ENCODE data around the gene BRINP3. TPM values are rescaled to one million over a fixed set of nuclear protein-coding genes. Genes with fewer than 3 reads are reported as not detected.
"Not testable (repeated sequence)": the region's sequence is repeated elsewhere in the genome, so short reads cannot be mapped to it uniquely, and the experiment has no call there.

BRINP3 gene
- total RNA-seq, 1 experiment from 2014 or later: not detected

GRCh38 chr1:190120564-190120963 lies 357.1 kb downstream of the BRINP3 start:
- not testable (repeated sequence) for DNase-seq (ENCODE audit: low spot score)

GRCh38 chr1:190119683-190120082 lies 358.0 kb downstream of the BRINP3 start:
- DNase-seq (ENCODE audit: low spot score): no peak

GRCh38 chr1:190116921-190117320 lies 360.7 kb downstream of the BRINP3 start:
- DNase-seq (ENCODE audit: low spot score): no peak

GRCh38 chr1:190104961-190105360 lies 372.7 kb downstream of the BRINP3 start:
- DNase-seq (ENCODE audit: low spot score): no peak

GRCh38 chr1:190102757-190103326 lies 374.8 kb downstream of the BRINP3 start:
- no peak for DNase-seq (ENCODE audit: low spot score)

GRCh38 chr1:190101756-190102155 lies 375.9 kb downstream of the BRINP3 start:
- no peak for DNase-seq (ENCODE audit: low spot score)

GRCh38 chr1:190098756-190099155 lies 378.9 kb downstream of the BRINP3 start:
- no peak for DNase-seq (ENCODE audit: low spot score)

- DNase-seq (ENCODE audit: low spot score): no peak
Observed at GRCh38 chr1:190098107-190098506, 379.6 kb downstream of the BRINP3 start.

- DNase-seq (ENCODE audit: low spot score): no peak
Observed at GRCh38 chr1:190095596-190095995, 382.1 kb downstream of the BRINP3 start.

GRCh38 chr1:190084552-190084951 lies 393.1 kb downstream of the BRINP3 start:
- DNase-seq (ENCODE audit: low spot score): peak; percentile 12

- DNase-seq (ENCODE audit: low spot score): no peak
Observed at GRCh38 chr1:190068304-190068703, 409.4 kb downstream of the BRINP3 start.

- peak; percentile 24 for DNase-seq (ENCODE audit: low spot score)
Observed at GRCh38 chr1:190067592-190067991, 410.1 kb downstream of the BRINP3 start.

- DNase-seq (ENCODE audit: low spot score): no peak
Observed at GRCh38 chr1:190066011-190066410, 411.7 kb downstream of the BRINP3 start.

GRCh38 chr1:190049314-190049713 lies 428.4 kb downstream of the BRINP3 start:
- DNase-seq (ENCODE audit: low spot score): no peak
